ENCODE data around the gene IST1. TPM values are rescaled to one million over a fixed set of nuclear protein-coding genes. Genes with fewer than 3 reads are reported as not detected.
"Not testable (repeated sequence)": the region's sequence is repeated elsewhere in the genome, so short reads cannot be mapped to it uniquely, and the experiment has no call there.

Gene IST1
- total and polyA plus RNA-seq, 10 donors = 99.0 to 249 (median 213) TPM

DNA sequence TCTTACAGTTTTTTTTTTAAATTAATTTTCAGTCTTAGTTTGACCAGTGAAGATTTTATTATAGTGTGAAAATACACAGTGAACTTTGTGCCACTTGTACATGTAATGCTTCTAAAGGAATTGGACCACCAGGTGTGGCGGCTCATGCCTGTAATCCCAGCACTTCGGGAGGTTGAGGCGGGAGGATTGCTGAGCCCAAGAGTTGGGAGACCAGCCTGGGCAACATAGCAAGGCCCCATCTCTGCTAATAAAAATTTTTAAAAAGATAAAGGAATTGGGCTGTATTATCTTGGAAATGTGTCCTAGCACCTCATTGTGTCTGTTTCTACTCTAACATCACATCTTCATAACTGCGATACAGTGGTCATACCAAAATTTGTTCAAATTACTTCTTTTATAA, 3.8 kb downstream of the IST1 start:
- no peaks in the 10 kb centered on the region for H3K9me3 ChIP-seq
- TF ChIP-seq POLR2A (IDR thresholded peaks at IDR 0.05) (no peak), POLR2AphosphoS5 (IDR thresholded peaks at IDR 0.05) (no peak)
- TF ChIP-seq, protein P1, sequence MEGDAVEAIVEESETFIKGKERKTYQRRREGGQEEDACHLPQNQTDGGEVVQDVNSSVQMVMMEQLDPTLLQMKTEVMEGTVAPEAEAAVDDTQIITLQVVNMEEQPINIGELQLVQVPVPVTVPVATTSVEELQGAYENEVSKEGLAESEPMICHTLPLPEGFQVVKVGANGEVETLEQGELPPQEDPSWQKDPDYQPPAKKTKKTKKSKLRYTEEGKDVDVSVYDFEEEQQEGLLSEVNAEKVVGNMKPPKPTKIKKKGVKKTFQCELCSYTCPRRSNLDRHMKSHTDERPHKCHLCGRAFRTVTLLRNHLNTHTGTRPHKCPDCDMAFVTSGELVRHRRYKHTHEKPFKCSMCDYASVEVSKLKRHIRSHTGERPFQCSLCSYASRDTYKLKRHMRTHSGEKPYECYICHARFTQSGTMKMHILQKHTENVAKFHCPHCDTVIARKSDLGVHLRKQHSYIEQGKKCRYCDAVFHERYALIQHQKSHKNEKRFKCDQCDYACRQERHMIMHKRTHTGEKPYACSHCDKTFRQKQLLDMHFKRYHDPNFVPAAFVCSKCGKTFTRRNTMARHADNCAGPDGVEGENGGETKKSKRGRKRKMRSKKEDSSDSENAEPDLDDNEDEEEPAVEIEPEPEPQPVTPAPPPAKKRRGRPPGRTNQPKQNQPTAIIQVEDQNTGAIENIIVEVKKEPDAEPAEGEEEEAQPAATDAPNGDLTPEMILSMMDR (IDR thresholded peaks at IDR 0.05 in 8 of 11, conservative IDR thresholded peaks at IDR 0.05 in 3 of 11) = no peak
- no peaks in the 10 kb centered on the region for H3K27me3 ChIP-seq (replicated peaks in 1 of 7)
- peak overlapping the region in 1 of 8 donors; percentile 5 for H3K4me3 ChIP-seq
- 95 to 100% (median 97%) methylated on average over 4 of the region's 4 CpGs for WGBS, 5 donors
- H3K4me1 ChIP-seq = peaks cover 38 to 82% (median 80%) of the 10 kb centered on the region in 6 donors
- intact Hi-C loops (cut with DNase I; ENCODE audit: low total_unique reads) = loop anchor here (5.0 to 10.0 kb wide), 2 partner anchors 92 to 196 kb away; partner anchors contain the start of genes AP1G1, DHX38 and TXNL4B
- peak overlapping the region in 3 of 8 donors; percentile 20 to 66 (median 43) for H3K27ac ChIP-seq
- peaks cover 0 to 14% (median 0%) of the 10 kb centered on the region in 6 donors for H3K36me3 ChIP-seq
- no peak for DNase-seq

DNA sequence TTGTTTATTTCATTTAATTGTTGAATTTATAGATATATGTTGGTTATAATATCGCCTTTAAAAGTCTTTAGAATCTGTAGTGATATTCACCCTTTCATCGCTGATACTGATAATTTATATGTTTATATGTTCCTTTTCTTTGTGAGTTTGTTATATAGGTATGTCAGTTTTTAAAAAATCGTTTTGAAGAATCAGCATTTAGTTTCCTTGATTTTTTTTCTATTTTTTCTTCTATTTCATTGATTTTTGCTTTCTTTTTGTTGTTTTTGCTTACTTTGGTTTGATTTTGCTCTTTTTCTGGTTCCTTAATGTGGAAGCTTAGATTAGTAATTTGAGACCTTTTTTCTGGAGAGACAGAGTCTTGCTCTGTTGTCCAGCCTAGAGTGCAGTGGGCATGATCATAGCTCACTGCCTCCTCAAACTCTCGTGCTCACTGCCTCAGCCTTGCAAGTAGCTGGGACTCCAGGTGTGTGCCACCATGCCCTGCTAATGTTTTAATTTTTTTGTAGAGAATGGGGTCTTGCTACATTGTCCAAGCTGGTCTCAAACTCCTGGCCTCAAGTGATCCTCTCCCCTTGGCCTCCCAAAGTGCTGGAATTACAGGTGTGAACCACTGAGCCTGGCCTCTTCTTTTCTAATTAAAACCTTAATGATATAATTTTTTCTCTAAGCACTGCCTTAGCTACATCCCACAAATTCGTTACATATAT, 7.5 kb downstream of the IST1 start:
- 86 to 89% (median 87%) methylated on average over 5 of the region's 5 CpGs for WGBS, 5 donors
- H3K27ac ChIP-seq = no peak overlapping the region
- H3K4me1 ChIP-seq = peaks cover 24 to 100% (median 98%) of the 10 kb centered on the region in 6 donors

DNA sequence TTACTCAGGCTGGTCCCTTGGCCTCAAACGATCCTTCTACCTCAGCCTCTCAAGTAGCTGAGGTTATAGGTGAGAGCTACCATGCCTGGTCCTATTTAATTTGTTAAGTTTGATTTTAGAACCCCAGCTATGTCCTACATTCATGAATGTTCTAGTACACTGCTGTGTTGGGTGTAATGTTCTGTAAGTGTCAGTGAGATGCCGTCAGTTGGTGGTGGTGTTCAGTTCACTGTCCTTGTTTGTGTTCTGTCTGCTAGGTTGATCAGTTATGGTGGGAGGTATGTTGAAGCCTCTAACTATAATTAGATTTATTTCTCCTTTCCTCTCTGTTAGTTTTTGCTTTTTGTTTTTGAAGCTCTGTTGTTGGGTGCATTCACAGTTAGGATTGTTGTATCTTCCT, 8.3 kb downstream of the IST1 start:
- H3K27ac ChIP-seq = no peak overlapping the region
- no peaks in the 10 kb centered on the region for H3K27me3 ChIP-seq (replicated peaks in 1 of 7)
- no peak overlapping the region for H3K4me3 ChIP-seq
- TF ChIP-seq, protein P1 (IDR thresholded peaks at IDR 0.05 in 8 of 11, conservative IDR thresholded peaks at IDR 0.05 in 3 of 11) = no peak
- no peak for TF ChIP-seq POLR2A (IDR thresholded peaks at IDR 0.05)
- TF ChIP-seq POLR2AphosphoS5 (IDR thresholded peaks at IDR 0.05) = no peak
- H3K36me3 ChIP-seq = peaks cover 0 to 28% (median 0%) of the 10 kb centered on the region in 6 donors
- no peak for DNase-seq
- intact Hi-C loops (cut with DNase I; ENCODE audit: low total_unique reads) = no loop called here
- WGBS, 5 donors = 73 to 87% (median 78%) methylated on average over 2 of the region's 2 CpGs
- peaks cover 28 to 100% (median 98%) of the 10 kb centered on the region in 6 donors for H3K4me1 ChIP-seq
- no peaks in the 10 kb centered on the region for H3K9me3 ChIP-seq

More for the DNA sequence above, 7.5 kb downstream of the IST1 start:
- no peak for DNase-seq
- Histone ChIP-seq H3K27me3 (replicated peaks in 1 of 7) (no peaks in the 10 kb centered on the region), H3K9me3 (no peaks in the 10 kb centered on the region), H3K4me3 (no peak overlapping the region), H3K36me3 (peaks cover 0 to 23% (median 0%) of the 10 kb centered on the region in 6 donors)
- intact Hi-C loops (cut with DNase I; ENCODE audit: low total_unique reads) = no loop called here
- no peak for TF ChIP-seq POLR2AphosphoS5 (IDR thresholded peaks at IDR 0.05)
- TF ChIP-seq, protein P1 (IDR thresholded peaks at IDR 0.05 in 8 of 11, conservative IDR thresholded peaks at IDR 0.05 in 3 of 11) = no peak
- no peak for TF ChIP-seq POLR2A (IDR thresholded peaks at IDR 0.05)

DNA sequence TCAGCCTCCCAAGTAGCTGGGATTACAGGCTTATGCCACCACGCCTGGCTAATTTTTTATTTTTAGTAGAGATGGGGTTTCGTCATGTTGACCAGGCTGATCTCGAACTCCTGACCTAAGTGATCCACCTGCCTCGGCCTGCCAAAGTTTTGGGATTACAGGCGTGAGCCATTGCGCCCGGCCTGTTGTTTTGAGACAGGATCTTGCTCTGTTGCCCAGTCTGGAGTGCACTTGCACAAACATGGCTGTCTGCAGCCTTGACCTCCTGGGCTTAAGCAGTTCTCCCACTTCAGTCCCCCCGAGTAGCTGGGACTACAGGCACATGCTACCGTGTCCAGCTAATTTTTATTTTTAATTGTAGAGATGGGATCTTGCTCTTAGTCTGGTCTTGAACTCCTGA, 8.9 kb downstream of the IST1 start:
- WGBS, 5 donors = 81 to 90% (median 84%) methylated on average over 8 to 9 of the region's 9 CpGs
- no peak for TF ChIP-seq POLR2A (IDR thresholded peaks at IDR 0.05)
- TF ChIP-seq, protein P1 (IDR thresholded peaks at IDR 0.05 in 8 of 11, conservative IDR thresholded peaks at IDR 0.05 in 3 of 11) = no peak
- TF ChIP-seq POLR2AphosphoS5 (IDR thresholded peaks at IDR 0.05) = no peak
- no peak overlapping the region for H3K27ac ChIP-seq
- H3K9me3 ChIP-seq = no peaks in the 10 kb centered on the region
- peaks cover 0 to 34% (median 0%) of the 10 kb centered on the region in 6 donors for H3K36me3 ChIP-seq
- intact Hi-C loops (cut with DNase I; ENCODE audit: low total_unique reads) = no loop called here
- no peaks in the 10 kb centered on the region for H3K27me3 ChIP-seq (replicated peaks in 1 of 7)
- DNase-seq = no peak
- H3K4me3 ChIP-seq = no peak overlapping the region
- H3K4me1 ChIP-seq = peaks cover 24 to 100% (median 97%) of the 10 kb centered on the region in 6 donors

DNA sequence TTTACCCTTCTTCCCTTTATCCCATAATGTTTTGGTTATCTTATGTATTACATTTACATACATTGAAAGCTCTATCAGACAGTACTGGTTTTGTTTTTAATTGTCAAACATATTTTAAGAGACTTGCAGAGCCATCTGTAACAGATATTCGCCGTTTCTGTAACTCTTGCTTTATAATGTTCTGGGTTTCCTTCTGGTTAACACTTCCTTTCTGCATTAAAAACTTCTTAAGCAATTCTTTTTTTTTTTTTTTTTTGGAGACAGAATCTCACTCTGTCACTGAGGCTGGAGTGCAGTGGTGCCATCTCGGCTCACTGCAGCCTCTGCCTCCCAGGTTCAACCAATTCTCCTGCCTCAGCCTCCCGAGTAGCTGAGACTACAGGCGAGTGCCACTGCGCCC, 10.4 kb downstream of the IST1 start:
- H3K4me3 ChIP-seq; H3K9me3 ChIP-seq; DNase-seq; H3K27me3 ChIP-seq (replicated peaks in 1 of 7); intact Hi-C loops (cut with DNase I; ENCODE audit: low total_unique reads): not testable (repeated sequence)
- peaks cover 0 to 38% (median 0%) of the 10 kb centered on the region in 6 donors for H3K36me3 ChIP-seq
- peaks cover 9 to 100% (median 96%) of the 10 kb centered on the region in 6 donors for H3K4me1 ChIP-seq
- WGBS, 5 donors = 35 to 64% (median 53%) methylated on average over 6 of the region's 6 CpGs
- H3K27ac ChIP-seq = peak overlapping the region in 3 of 8 donors; percentile 5 to 46 (median 32)
